GM18861 (cell line): ENCODE data around the gene SEMA3F.

ENCODE experiments used
- ATAC-seq: cut with Tn5 transposase; IDR thresholded peaks from one replicate; pipeline ENCODE4 v1.9.1; 2021; ENCODE audit not compliant: unreplicated experiment

SEMA3F gene

DNA sequence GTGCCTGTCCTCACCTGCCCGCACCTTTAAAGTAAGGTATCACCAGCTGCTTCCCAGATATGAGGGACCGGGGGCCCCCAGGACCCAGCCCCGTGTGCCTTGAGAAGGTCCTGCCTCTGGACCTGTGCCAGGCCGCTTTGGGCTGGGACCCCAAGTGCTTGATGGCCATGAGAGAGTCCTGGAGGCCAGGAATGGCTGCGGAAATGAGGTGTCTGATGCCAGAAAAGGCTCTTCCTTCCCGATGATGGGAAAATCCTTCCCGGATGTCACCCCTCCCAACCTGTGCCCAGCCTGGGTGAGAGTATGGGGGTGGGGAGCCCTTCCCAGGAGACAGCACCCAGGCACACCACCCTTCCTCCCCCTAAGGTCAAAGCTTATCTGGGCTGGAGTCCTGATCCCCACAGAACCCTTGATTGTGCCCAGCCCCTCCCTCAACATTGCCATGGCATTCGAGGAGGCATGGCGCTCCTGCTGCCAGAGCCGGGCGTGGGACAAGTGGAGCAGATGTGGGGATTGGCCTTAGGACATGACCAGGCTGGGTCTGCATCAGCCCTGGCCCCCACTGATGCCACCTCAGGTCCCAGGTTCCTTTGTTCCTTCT is 14.2 kb downstream of the SEMA3F start:
- ATAC-seq: no peak

DNA sequence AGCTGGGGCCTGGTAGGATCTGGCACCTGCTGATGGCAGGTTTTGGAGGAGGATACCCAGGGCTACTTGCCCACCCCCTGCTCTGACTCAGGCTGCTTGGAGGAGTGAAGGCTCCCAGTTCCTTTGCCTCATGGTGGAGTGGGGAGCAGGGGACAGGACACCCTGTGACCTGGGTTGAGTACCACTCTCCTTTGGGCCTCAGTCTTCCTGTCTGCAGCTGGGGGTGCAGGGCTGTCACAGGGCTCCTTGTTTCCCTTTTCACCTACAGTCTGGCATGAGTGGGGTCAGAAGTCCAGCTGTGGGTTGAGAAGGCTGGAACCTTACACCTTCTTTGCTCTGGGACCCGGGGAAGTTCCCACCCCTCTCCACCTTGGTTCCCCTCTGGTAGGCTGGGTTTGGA is 14.7 kb downstream of the SEMA3F start:
- ATAC-seq: no peak

- ATAC-seq: no peak
Observed at GRCh38 chr3:50170689-50171088, 15.6 kb downstream of the SEMA3F start.

DNA sequence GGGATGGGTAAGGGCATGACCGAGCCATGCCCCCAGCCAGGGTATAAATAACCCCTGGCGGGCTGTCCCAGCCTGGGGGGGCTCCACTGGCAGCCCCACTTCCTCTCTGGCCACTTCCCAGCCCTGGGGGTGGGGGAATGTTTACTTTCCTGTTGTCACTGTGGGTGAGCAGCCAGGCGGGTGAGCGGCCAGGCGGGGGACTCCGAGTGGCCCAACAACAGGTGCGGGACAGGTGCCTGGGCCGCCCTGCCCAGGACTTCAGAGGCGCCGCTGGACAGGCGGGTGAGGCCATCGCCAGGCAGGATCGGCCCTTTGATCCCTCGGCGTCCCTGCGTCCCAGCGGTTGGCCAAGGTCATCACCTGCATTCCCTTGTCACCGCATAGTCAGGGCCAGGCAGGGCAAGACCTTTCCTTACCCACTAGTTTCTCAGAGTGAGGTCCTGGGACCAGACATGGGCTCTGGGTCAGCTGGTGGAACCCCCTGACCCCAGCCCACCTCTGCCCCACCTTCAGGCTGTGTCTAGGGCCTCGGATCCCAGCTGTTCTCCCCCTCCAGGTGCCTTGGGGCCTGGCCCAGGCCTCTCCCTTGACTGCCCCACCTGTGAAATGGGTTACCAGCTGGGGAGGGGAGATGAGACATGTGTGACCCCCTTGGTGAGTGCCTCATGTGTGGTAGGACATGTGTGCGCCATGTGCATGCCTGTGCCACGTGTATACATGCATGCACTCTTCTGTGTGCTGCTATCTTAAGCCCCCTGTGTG is 16.6 kb downstream of the SEMA3F start:
- no peak for ATAC-seq

- no peak for ATAC-seq
Observed at GRCh38 chr3:50172626-50173220, 17.6 kb downstream of the SEMA3F start.

DNA sequence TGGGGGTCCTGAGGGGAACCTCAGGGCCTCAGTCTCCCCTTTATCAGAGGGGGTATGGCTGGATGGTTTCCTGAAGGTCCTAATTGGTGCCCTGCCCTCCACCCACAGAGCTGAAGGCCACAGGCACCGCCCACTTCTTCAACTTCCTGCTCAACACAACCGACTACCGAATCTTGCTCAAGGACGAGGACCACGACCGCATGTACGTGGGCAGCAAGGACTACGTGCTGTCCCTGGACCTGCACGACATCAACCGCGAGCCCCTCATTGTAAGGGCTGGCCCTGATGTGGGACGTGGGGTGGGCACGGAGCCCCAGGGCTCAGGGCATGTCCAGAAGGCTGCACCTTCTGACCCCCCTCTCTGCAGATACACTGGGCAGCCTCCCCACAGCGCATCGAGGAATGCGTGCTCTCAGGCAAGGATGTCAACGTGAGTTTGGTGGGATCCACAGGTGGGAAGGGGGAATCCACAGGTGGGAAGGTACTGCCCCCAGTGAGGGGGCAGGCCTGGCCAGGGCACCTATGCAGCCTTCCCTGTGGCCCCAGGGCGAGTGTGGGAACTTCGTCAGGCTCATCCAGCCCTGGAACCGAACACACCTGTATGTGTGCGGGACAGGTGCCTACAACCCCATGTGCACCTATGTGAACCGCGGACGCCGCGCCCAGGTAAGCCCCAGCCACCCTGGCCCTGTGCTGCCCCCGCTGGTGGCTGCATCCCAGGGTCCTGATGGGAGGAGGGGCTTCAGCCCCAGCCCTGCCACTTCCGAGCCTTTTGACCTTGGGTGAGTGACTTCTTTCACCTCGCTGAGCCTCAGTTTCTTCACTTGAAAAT is 18.8 kb downstream of the SEMA3F start:
- ATAC-seq: no peak

DNA sequence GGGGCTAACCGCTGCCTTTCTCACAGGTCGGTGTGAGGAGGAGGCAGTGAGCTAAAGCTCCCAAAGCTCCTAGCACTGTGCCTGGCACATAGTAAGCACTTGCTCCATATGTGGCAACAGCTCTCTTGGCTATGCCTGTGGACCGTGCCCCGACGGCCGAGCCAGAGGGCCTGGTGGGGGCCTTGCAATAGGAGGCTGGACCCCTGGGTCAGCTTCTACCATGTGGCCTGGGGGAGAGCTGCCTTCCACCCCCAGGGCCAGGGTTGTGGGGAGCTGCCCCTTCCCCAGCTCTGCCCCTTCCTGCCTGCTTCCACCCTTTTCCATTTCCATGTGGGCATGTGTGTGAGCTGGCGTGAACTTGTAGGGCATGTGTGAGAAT is 19.4 kb downstream of the SEMA3F start:
- ATAC-seq: no peak

GRCh38 chr3:50174947-50175524 is 19.9 kb downstream of the SEMA3F start:
- no peak for ATAC-seq

DNA sequence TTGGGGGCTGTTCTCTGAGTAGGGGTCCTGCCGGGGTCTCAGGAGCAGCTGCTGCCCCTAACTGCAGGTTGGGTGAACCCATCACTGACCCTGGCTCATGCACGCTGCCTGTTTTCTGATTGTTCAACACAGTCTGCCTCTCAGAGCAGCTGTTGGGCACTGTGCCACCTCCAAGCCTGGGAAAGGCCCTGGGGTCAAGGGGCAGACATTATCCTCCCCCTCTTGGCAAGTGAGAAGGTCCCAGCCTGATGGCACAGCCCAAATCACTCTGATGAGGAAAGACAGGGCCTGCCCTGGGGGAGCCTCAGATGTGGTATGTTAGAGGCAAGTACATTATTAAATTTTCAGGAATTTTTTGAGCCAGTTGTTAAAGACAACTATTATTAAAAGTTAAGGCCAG is 22.2 kb downstream of the SEMA3F start:
- ATAC-seq: no peak

DNA sequence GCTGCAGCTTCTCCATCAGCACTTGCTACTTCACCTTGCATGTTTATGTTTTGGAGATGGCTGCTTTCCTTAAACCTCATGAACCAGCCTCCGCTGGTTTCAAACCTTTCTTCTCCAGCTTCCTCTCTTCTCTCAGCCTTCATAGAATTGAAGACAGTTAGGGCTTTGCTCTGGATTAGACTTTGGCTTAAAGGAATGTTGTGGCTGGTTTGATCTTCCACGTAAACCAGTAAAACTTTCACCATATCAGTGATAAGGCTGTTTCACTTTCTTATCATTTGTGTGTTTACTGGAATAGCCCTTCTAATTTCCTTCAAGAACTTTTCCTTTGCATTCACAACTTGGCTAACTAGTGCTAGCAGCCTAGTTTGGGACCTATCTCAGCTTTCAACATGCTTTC is 24.6 kb downstream of the SEMA3F start:
- ATAC-seq: no peak

GRCh38 chr3:50181985-50182384 is 26.9 kb downstream of the SEMA3F start:
- no peak for ATAC-seq

GRCh38 chr3:50182533-50183099 is 27.5 kb downstream of the SEMA3F start:
- ATAC-seq: no peak

DNA sequence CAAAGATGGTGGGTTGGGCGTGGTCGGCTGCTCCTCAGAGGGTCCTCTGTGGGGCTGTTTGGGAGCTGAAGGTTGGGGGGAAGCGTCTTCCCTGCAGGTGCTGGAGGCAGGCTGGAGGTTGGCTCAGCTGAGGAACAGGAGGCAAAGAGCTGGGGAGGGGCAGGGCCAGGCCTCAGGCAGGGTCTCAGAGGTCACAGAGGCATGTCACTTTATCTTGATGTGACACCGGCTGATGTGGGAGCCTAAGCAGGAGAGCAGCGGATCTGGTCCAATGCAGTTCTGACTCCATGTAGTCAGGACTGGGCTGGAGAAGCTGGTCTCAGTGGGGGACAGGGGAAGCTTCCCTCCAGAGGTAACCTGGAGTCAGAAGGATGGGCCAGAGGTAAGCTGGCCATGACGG is 28.6 kb downstream of the SEMA3F start:
- no peak for ATAC-seq

DNA sequence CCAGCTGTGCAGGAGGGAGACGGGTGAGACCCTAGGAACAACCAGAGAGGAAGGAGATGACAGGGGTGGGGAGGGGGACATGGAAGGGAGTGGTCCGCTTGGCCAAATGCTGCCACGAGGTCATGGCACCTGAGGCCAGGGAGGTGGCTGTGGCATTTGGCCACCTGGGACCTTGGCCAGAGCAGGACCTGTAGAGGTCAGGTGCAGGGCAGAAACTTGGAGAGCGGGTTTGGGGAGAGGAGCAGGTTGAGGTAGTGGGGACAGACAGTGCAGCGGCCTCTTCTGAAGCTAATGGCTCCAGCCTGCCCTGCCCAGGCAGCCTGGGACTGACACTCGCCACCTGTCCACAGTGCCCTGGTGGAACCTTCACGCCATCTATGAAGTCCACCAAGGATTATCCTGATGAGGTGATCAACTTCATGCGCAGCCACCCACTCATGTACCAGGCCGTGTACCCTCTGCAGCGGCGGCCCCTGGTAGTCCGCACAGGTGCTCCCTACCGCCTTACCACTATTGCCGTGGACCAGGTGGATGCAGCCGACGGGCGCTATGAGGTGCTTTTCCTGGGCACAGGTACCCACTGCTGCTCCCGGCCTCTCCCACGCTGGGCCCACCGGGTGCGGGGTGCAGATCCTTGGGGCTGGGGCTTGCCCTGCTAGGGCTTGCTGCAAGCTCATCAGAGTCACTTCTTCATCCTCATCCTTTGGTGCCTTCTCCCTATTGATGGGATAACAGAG is 29.3 kb downstream of the SEMA3F start:
- ATAC-seq: no peak

GRCh38 chr3:50185230-50185629 is 30.1 kb downstream of the SEMA3F start:
- ATAC-seq: no peak

DNA sequence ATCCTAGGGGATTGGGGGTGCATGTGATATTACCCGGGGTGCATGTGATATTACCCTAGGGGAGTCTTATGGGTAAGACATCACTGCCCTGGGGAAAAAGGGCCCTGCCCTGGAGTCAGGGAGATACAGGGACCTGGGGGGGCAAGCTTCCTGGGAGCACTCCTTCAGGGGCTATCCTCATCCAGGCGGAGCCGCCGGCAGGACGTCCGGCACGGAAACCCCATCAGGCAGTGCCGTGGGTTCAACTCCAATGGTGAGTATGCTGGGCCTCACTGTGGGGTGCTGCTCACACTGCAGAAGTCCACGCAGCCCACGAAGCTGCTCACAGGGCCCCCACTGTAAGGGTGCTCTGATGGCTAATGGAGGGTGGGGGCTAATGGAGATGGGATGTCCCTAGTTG is 31.0 kb downstream of the SEMA3F start:
- ATAC-seq: no peak

DNA sequence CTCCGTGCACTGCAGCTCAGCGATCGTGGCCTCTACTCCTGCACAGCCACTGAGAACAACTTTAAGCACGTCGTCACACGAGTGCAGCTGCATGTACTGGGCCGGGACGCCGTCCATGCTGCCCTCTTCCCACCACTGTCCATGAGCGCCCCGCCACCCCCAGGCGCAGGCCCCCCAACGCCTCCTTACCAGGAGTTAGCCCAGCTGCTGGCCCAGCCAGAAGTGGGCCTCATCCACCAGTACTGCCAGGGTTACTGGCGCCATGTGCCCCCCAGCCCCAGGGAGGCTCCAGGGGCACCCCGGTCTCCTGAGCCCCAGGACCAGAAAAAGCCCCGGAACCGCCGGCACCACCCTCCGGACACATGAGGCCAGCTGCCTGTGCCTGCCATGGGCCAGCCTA is 32.6 kb downstream of the SEMA3F start:
- no peak for ATAC-seq

DNA sequence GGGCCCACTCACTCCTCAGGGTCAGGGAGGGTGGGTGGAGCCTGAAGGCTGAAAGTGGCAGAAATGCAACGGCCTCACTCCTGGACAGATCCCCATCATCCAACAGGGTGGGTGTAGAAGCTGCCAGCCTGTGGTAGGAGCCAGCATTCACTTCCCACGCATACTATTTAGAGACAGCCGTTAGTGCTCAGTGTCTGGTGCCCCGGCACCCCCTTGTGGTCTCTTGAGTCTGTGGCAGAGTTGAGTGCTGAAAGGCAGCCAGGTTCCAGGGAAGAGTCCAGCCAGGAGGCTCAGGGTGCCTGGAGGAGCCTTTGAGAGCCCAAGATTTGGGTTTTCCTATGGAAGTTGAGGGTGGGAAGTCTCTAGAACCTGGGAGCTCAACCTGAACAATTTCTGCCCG is 34.1 kb downstream of the SEMA3F start:
- ATAC-seq: no peak

- no peak for ATAC-seq
Observed at GRCh38 chr3:50189989-50190388, 34.9 kb downstream of the SEMA3F start.

DNA sequence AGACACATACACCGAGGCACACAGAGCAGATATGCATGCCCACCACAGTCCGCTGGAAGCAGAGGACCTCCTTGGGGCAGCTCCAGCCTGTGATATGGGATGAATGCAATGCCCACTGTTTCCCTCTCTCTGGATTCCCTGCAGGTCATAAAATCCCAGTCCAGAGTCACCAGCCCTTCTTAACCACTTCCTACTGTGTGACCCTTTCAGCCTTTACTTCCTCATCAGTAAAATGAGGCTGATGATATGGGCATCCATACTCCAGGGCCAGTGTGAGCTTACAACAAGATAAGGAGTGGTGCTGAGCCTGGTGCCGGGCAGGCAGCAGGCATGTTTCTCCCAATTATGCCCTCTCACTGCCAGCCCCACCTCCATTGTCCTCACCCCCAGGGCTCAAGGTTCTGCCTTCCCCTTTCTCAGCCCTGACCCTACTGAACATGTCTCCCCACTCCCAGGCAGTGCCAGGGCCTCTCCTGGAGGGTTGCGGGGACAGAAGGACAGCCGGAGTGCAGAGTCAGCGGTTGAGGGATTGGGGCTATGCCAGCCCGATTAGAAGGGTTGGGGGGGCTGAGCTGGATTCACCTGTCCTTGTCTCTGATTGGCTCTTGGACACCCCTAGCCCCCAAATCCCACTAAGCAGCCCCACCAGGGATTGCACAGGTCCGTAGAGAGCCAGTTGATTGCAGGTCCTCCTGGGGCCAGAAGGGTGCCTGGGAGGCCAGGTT is 36.0 kb downstream of the SEMA3F start, which contains the start of gene GNAT1:
GNAT1 (plus strand) TSS at position 675 of the 725 bp plus-strand sequence. CDS start 116 bp downstream, outside the sequence.
- no peak for ATAC-seq
